Activated naive CD4-positive, alpha-beta T cell treated with anti-CD3 and anti-CD28 coated beads, Interleukin-2, amount 10 ng/mL, durations not matched to agents 5 hours and 36 hours (primary cell): ENCODE measurements around the gene ARPC2. TPM values are rescaled to one million over a fixed set of nuclear protein-coding genes. Genes with fewer than 3 reads are reported as not detected.

Experiments
- microRNA-seq: library from miRNA; unstranded; fragments of <30 nt; microRNA quantifications from one replicate; pipeline ENCODE4 v1.2.0, GENCODE V29; 2022; ENCODE audit warnings: borderline microRNAs expressed, borderline replicate concordance
- total RNA-seq, 2 experiments: library from RNA; stranded (reverse); gene quantifications; one replicate each; pipeline ENCODE4 v1.2.3, GENCODE V29; 2021

ARPC2 gene
- 100 to 1,000 TPM; 621 to 635 TPM for total RNA-seq

GRCh38 chr2:218216674-218217359, at the start of gene ARPC2:
Gene ARPC2, plus strand, starts transcription at chr2:218217189. Its CDS starts 282 bp downstream, at chr2:218217471.

GRCh38 chr2:218260742-218261422, 43.9 kb downstream of the ARPC2 start, which contains the start of gene GPBAR1:
Gene GPBAR1, plus strand, starts transcription at chr2:218261015. Its CDS starts 1,710 bp downstream, at chr2:218262725.

GRCh38 chr2:218269900-218270720, 53.1 kb downstream of the ARPC2 start, which contains the start of the genes AAMP and PNKD:
Gene AAMP, minus strand, starts transcription at chr2:218270137. Its CDS starts 51 bp downstream, at chr2:218270086.
Gene PNKD, plus strand, starts transcription at chr2:218270519. Its CDS starts 17 bp downstream, at chr2:218270536.

GRCh38 chr2:218292048-218293014, 75.3 kb downstream of the ARPC2 start, which contains the start of gene TMBIM1:
Gene TMBIM1, minus strand, starts transcription at chr2:218292503. Its CDS starts 10,362 bp downstream, at chr2:218282141.

Small RNA genes within 50 kb of the gene (microRNA-seq; reads per million reads assigned to microRNA genes)
- 1.5 reads per million for gene MIR6513

Other genes with a start within 250 kb of the ARPC2 start
- 10 to 100 TPM in 1 of 2 experiments, 1 to 10 TPM in 1; 8.0 to 10.3 TPM for gene TNS1, start 214.2 kb upstream of the ARPC2 start, total RNA-seq
- gene RUFY4, start 147.9 kb upstream of the ARPC2 start, total RNA-seq = under 1 TPM; 0.36 to 0.88 TPM
- gene CXCR2, start 91.2 kb upstream of the ARPC2 start, total RNA-seq = under 1 TPM; 0.17 to 0.43 TPM
- under 1 TPM; 0.28 to 0.53 TPM for gene CXCR1, start 50.2 kb upstream of the ARPC2 start, total RNA-seq
- under 1 TPM; 0.63 to 0.82 TPM for gene GPBAR1, start 43.8 kb downstream of the ARPC2 start, total RNA-seq
- gene AAMP, start 52.9 kb downstream of the ARPC2 start, total RNA-seq = 10 to 100 TPM; 45.8 to 46.4 TPM
- 10 to 100 TPM; 29.6 to 33.5 TPM for gene PNKD, start 53.3 kb downstream of the ARPC2 start, total RNA-seq
- 10 to 100 TPM; 79.6 to 85.0 TPM for gene TMBIM1, start 75.3 kb downstream of the ARPC2 start, total RNA-seq
- not detected for gene CATIP, start 139.7 kb downstream of the ARPC2 start, total RNA-seq
- under 1 TPM; 0.30 to 0.46 TPM for gene SLC11A1, start 165.1 kb downstream of the ARPC2 start, total RNA-seq
- gene CTDSP1, start 182.7 kb downstream of the ARPC2 start, total RNA-seq = 100 to 1,000 TPM; 209 to 223 TPM
- gene VIL1, start 201.9 kb downstream of the ARPC2 start, total RNA-seq = not detected